ENCODE measurements around the gene NIPAL4.

GRCh38 chr5:157484768-157485167 lies 24.8 kb downstream of the NIPAL4 start:
- TF ChIP-seq CTCF (IDR thresholded peaks at IDR 0.05; ENCODE audit: insufficient read depth, low read length) (no peak), POLR2AphosphoS5 (IDR thresholded peaks at IDR 0.05; ENCODE audit: low read depth) (no peak), GABPA (IDR thresholded peaks at IDR 0.05; ENCODE audit: low read depth) (no peak)

All from HL-60 (cell line).